HG03280 (cell line): ENCODE results near the gene TMED8.
A peak's percentile ranks its signal among the peaks of the same experiment; 100 is the strongest.
"Not testable (repeated sequence)": the region's sequence is repeated elsewhere in the genome, so short reads cannot be mapped to it uniquely, and the experiment has no call there.

Source experiments
- ATAC-seq: cut with Tn5 transposase; IDR thresholded peaks from one replicate; pipeline ENCODE4 v1.9.1; 2021; ENCODE audit warnings: mild to moderate bottlenecking, moderate library complexity; ENCODE audit not compliant: unreplicated experiment

Gene TMED8

DNA sequence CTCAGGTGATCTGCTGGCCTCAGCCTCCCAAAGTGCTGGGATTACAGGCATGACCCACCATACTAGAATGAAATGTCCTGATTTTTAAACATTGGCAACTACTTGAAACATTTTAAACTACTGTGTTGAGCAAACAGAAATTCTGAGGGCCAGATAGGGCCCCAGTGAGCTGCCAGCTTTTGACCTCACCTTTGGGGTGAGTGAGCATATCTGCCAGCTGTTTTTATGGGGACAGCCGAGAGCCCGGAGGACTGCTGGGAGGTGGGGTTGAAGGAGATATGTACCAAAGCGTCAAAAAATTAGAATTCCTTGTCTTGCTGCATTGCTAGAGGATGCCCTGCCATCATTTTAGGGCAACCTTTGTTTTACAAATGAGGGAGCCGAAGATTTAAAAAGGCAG is 53.3 kb downstream of the TMED8 start:
- ATAC-seq: no peak

DNA sequence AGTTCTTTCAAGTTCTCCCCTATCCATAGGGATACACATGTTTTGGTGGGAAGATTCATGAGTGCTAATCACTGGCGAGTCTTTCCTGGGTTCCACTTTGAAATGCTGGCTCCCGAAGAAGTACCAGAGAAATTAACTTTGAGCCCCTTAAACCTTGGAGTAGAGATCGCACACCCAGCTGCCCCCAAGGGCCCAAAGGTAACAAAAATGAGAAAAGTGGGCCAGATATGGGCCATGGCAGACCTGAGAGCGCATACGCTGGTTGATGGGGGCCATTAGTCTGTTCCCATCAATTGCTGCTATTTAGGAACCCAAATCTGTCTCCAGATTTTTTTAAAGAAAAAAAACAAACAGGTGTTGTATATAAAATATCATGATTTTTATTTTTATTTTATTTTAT is 53.9 kb downstream of the TMED8 start:
- no peak for ATAC-seq

DNA sequence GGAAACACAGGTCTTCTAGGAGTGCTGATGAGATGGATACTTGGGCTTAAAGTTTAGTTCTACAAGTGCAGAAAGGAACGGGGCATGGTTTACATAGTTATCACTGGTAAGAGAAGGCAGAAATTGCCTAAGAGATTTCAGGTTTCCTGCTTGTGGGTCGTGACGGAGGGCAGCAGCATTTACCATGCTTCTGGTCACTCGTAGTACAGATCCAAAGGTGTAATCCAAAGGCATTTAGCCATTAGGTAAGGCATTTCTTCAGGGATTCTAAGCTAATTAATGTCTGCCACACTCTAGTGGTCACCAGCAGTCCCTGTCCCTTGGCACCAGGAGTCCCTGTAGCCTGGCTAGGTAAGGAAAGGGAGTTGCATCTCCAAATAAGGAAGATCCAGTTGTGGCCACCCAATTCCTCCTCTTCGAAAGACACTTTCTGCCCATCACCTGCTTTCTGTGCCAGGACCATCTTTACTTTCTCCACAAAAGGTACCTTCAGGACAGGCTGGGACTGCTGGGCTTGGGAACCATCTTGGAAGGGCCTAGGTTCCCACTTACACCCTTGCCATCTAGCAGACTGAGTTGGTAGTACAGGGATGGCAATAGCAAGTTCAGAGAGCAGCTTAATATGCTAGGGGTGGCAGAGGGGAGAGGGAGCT is 54.5 kb downstream of the TMED8 start:
- no peak for ATAC-seq

DNA sequence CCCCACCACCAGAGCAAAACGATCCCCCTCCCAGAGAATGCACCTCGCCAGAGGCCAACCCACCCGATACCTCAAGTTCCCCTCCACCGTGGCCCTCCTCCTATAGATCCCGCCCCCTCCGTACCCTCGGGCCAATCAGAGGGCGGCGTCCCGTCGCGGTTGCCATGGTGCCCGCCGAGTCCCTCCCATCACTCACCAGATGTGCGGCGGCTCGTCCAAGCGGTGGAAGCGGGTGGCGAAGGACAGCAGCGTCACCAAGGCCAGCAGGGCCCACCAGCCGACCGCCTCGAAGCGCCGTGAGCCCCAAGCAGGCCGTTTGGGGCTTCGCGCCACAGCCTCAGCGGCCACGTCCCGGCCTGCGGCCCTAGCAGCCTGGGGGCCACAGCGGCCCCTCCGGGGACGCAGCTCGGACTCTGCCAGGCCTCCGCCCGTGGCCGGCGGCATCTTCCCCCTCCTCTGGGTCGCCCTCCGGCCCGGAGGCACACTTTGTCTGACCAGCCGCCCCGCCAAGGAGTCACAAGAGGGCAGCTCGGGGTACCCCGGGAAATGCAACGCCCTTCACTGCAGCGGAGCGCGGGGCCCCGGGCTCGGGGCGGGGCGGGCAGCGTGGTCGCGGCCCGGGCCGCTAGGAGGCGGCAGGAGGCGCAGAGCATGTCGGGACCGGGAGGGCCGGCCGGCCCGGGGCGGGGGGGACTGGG is 56.5 kb downstream of the TMED8 start, which contains the start of gene POMT2:
POMT2 (minus strand) TSS at position 646 of the 698 bp plus-strand sequence; CDS start at position 444, 202 bp downstream.
- ATAC-seq: peak; percentile 66

DNA sequence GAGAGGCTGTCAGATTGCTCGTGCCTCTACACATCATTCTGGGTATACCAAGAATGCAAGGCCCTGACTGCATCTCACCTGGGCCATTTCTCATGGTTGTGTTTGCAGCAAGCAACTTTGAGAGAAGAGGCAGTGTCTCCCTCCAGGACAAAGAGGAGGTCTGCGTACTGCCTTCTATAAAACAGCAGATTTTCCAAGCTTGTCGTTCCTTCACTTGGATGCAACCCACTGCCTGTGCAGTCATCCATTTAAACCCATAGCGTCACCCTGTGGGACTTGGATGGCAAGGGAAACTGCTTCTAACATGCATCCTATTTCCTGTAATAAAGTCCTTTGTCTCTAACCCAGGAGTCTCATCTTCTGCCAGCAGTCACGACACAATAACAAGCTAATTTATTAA is 57.5 kb downstream of the TMED8 start:
- ATAC-seq: no peak

DNA sequence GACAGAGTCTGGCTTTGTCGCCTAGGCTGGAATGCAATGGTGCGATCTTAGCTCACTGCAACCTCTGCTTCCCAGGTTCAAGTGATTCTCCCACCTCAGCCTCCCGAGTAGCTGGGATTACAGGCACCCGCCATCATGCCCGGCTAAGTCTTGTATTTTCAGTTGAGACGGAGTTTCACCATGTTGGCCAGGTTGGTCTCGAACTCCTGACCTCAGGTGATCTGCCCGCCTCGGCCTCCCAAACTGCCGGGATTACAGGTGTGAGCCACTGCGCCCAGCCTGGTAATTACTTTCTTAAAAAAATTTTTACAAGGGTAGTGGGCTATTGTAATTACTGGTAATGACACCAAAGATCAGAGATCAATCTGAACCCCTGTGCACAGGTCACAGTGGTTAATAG is 58.1 kb downstream of the TMED8 start:
- ATAC-seq: not testable (repeated sequence)

DNA sequence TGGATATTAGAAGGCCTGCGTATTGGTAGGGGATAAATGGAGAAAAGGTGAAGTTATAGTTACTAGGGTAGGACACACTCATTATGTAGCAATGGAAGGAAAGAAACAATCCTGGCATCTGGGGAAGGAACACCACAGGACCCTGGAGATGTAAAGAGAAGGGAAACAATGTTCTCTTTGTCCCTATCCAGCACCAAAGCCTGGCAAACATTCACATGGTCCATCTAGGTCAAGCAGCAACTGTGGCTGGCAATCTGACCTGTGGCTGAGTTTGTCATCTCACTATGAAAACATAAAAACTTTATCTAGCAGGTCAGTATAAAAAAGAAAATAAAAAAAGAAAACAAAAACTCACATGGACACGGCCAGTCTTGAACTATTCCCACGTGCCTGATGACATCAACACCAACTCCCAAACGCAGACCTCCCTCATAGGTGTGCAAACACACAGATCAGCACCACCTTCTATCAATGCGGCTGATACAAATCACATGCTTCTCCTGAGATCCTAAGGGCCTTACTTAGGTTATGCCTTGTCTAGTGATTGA is 58.8 kb downstream of the TMED8 start:
- ATAC-seq: no peak

DNA sequence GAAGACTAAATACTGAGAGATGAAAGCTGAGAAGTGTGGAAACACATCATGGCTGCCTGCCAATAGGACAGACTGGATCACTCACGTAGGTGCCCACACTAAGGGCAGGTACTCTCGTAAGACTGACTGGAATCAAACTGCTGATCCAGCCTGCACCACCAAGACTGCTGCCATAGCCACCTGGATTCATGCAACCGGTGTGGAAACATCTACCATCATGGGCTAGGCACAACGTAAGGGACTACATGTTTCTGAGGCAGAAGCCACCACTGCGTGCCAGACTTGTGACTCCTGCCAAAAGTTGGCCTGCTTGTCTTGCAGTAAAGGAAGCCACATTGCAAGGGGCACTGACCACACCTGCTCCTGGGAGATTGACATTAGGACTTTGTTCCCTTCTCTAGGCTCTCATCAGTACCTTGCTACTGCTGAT is 60.0 kb downstream of the TMED8 start:
- ATAC-seq: no peak

DNA sequence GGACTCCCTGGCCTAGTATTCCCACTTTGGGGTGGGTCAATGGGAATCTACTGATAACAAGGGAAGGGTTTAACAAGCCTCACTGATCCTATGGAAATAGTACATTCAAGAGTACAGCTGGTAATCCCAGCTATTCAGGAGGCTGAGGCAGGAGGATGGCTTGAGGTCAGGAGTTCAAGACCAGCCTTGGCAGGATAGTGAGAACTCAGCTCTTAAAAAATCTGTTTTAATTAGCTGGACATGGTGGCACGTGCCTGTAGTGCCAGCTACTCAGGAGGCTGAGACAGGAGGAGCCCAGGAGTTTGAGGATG is 60.7 kb downstream of the TMED8 start:
- ATAC-seq: no peak

DNA sequence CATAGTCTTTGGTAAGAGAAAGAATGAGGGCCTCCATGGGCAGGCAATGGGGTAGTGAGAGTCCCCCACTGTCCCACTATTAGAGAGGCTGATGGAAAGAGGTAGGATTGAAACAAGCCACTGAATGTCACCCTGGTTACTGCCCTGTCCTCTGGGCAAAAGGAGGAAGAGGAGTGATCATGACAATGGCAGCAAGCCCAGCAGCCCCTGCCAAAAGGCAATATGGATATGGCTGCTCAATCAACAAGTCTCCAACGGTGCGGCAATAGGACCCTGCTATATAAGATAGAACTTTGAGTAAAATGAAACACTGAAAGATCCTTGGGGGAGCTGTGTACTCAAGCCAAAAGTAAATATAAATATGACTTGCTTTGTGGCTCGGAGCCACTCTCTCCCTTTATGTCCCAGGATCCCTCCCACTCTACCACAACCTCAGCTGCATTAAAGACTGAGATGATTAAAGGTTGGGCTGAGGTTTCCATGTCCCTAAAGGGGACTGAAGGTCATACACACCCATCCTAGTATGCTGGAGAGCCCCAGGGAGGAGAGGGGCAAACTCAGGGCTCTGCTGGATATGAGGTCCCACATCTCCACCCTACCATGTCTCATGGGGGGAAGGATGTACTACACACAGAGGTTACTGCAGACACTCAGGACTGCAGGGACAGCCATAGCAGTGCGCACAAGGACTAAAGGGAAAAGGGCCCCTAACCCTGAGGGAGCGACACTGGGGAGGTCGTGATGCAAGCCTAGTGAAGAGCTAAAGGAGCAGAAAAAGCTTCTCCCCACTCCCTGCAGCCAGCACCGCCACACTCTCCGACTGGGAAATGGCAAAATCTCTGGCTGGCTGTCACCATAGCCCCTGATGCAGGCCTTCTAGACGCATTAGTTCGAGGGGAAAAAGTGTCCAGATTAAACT is 62.1 kb downstream of the TMED8 start:
- no peak for ATAC-seq

DNA sequence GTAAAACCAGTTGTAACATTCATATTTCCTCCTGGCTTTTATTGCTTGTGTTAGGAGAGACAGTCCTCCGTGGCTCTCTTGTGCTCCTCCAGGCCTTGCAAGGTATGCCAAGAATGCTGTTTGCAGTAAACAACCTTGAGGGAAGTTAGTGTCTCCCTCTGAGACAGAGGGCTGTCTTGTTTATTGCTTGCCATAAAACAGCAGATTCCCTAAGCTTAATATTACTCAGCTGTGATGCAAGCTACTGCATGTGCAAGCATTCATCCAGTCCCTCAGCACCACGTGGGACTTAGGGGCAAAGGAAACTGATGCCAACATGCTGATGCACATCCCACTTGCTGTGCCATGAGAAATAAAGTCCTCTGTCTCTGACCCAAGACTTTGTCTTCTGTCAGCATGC is 62.9 kb downstream of the TMED8 start:
- ATAC-seq: no peak

DNA sequence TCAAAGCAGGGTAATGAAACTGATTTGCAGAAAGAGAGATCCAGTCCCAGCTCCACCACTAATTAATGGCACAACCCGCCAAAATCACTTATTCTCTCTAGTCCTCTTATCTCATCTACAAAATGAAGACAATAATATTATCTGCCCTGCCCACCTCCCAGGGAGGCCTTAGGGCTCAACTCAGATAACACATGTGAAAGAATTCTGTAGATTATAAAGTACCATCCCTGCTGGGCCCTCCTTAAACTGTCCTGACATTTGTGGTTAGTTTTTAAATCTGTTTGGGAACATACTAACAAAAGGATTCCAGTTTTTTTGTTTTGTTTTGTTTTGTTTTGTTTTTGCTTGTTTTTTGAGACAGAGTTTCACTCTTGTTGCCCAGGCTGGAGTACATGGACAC is 63.5 kb downstream of the TMED8 start:
- no peak for ATAC-seq

DNA sequence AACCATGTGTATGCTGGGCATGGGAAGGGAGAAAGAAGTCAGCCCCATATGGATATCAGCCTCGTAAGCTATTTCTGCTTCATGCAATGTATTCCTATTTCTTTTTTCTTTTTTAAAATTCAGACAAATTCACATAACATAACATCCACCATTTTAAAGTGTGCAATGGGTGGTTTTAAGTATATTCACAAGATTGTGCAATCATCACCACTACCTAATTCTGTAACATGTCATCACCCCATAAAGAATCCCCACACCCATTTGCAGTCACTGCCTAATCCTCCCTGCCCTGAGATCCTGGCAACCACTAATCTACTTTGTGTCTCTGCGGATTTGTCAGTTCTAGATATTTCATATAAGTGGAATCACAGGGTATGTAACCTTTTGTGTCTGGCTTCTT is 65.7 kb downstream of the TMED8 start:
- ATAC-seq: no peak

DNA sequence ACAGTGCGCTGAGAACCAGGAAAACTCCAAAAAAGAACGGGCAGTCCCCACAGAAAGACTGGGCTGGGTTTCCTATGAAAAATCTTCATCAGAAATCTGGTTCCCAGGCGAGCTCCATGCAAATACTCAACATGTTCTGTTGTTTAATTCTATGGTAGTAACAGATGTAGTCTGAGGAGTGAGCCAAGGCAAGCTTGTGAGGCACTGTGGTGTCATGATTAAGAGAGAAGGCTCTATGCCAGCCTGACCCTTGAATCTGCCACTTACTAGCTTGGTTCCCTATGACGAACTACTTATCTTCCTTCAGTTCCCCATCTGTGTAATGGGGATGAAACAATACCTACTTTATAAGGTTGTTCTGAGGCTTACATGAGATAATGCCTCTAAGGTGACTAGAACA is 66.9 kb downstream of the TMED8 start:
- no peak for ATAC-seq

DNA sequence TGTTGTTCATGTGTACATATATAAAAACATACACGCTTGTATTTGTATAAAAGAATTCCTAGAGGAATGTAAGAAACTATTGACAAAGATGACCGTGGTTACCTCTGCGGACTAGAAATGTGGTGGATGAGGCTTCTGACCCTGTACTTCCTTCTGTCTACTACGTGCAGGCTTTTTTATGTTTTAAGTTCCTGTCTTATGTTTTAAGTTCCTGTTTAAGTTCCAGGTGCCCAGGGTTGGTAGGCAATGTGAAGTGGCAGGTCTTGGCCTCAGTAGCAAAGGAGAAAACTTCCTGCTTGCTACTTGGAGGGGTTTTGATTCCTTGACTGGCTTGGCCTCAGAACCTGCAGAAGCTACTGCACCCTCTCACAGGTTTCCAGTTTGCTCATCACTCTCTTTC is 67.8 kb downstream of the TMED8 start:
- ATAC-seq: no peak

DNA sequence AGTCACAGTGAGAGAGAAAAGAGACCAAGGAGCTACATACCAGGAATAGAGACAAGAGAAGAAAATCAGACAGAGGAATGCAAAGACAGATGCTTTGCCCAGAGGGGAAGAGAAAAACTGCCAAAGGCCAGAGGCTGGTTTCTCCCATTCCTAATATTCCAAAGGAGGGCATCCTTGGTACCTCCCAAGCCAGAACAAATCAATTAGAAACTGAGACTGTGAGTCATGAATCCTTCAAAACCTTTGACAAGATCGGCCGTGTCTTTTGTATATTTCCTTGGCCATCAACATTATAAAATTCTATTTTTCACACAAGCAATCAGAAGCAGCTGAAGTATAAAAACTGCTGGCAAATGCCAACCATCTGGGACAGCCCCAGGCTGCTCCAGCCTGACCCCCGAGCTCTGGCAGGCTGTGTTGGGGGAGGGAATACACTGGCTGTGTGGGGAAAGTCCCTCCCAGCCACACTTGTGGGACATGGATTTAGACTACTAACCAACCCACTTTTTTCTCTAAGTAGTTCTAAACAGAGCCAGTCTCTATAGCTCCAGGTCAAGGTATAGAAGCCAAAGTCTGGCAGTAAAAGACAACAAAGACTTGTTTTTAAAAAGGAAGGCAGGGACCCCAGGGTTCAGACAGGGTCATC is 69.9 kb downstream of the TMED8 start:
- ATAC-seq: no peak

DNA sequence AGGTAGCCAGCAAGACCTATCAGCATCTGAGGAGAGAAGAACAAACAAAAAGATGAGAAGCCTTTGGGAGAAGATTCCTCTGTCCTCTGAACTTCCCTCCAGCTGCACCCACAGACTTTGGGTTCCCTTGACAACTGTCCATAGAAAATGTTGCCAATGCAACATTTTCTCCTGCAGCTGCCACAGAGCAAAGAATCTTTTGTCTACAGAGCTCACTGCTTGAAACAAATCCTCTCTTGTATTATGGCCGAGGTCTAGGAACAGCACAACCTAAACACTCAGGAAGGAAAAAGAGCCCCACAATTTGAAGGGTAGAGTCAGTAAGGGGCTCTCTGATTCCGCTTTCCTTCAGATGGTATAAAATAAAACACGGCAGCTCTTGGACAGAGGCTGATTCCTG is 70.5 kb downstream of the TMED8 start:
- no peak for ATAC-seq

DNA sequence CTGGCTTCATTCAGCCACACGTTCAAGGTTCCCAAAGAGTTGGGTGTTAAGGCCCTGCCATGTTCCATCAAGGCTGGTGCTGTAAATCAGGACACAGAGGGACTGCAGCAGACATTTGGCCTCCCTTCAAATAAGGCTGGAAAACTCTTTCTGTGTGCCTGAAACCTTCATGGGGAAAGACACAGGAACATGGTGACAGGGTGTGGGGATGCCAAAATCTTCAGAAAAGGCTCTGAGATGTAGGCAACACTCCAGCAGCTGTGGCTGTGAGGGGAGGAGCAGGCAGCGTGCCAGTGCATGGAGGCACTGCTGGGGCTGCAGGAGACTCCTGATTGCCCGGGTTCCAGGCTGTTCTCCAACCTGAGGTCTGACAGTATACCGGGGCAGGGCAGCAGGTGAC is 71.2 kb downstream of the TMED8 start:
- no peak for ATAC-seq

DNA sequence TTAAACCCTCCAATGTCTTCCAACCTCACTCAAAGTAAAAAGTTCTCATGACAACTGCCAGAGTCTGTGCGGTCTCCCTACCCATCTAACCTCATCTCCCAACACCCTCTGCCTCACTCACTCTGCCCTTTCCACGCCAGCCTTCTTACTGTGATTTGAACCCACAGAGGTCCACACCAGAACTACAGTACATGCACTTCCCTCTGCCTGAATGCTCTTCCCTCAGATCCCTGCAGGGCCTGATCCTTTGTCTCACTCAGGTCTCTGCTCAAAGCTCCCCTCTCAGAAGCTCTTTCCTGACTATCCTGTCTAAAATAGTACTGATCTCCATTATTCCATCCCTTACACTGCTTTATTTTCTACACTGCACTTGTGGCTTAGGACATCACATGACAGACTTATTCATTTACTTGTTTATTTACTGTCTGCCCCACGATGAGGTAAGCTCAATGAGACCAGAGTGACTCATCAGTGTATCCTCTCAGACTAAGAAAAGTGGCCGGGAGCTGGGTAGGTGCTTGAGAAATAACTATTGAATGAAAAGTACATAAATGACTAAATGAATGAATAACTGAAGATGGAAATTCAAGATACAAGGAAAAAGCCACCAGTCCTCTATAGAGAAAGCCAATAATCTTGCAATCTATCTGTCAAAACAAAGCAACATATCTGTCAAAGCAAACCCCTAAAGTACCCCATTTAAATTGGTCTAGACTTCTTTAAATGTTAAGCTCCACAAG is 73.3 kb downstream of the TMED8 start:
- ATAC-seq: no peak

DNA sequence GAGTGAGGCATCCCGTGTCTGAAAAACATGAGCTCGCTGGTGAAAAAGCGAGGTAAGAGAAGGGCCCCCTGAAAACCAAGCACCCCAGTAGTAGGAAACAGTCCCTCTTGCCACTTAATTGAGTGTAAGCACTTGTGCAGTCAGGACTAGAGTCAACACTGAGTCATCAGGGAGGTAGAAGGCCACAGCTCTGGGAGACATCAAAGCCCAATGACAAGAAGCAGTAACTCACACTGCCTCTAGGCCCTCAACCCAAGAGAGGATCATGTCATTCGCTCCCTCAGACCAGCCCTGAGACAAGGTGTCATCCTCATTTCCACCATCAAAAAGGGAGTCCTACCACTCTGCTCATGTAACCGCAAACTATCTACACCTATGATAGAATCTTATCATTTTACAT is 74.0 kb downstream of the TMED8 start:
- ATAC-seq: no peak
